NCI-H510A treated with DMSO at 0.1 percent for 48 hours (cell line): ENCODE measurements around the gene SERAC1.
A peak's percentile ranks its signal among the peaks of the same experiment; 100 is the strongest.

Experiments used
- DNase-seq: peaks from one replicate; lab custom pipeline; 2025; lab: John Stamatoyannopoulos, UW

SERAC1 gene

GRCh38 chr6:158077676-158078075 is 90.4 kb downstream of the SERAC1 start:
- DNase-seq: no peak

DNA sequence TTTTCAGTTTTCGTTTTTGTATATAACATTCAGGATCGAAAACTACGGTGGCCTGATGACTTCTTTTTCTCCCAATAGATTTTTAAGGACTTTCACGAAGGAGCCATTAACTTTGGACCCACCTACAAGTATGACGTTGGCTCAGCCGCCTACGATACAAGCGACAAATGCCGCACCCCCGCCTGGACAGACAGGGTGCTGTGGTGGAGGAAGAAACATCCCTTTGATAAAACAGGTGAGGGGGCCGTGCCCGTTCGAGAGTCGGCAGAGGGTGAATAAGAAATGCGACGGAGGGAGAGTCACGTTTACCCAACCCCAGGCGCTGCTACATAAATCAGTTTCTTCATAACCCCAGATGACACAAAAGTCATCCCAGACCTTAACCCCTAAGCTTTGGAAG is 91.5 kb downstream of the SERAC1 start:
- DNase-seq: no peak

GRCh38 chr6:158073776-158074175 is 94.3 kb downstream of the SERAC1 start:
- DNase-seq: no peak

GRCh38 chr6:158072083-158072721 is 95.9 kb downstream of the SERAC1 start:
- DNase-seq: peak; percentile 53

GRCh38 chr6:158071121-158072082 is 96.7 kb downstream of the SERAC1 start:
- no peak for DNase-seq

GRCh38 chr6:158070513-158070912 is 97.5 kb downstream of the SERAC1 start:
- no peak for DNase-seq

GRCh38 chr6:158069800-158070195 is 98.3 kb downstream of the SERAC1 start:
- DNase-seq: no peak

DNA sequence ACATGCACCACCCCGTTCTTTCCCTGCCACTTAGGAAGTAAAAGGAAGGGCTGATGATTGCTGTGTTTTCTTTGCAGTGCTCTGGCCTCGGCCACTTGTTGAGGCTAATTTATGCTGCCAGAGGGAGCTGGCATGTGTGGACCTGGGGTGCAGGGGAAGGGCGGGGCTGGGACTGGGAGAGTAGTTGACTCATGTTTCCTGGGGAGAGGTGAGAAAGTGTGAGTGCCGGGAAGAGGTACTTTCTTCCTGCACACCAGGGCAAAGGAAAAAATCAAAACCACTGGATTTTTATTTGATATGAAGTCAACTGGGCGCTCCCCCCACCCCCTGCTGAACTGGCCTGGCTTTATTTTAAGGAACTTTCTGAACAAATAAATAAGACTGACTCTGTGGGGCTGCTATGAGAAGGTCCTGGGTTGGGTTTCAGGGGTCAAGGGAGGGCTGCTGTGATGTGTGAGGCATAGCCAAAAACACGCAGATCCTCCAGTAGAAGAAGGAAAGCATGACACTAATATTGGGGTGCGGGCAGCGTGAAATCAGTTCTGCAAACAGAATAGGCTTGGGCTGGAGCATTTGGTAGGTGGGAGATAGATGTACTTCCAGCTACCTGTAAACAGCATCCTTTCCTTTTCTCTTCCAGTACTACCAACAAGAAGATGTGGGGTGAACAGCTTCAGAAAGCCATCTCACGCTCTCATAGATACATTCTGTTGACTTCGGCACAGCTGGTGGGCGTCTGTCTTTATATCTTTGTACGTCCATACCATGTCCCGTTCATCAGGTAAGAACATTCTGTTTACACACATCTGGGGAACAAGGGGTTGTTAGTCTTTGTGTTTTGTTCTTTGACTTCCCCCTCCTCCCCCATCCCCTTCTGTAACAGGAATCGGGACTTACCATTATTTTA is 98.9 kb downstream of the SERAC1 start:
- peak; percentile 50 for DNase-seq

GRCh38 chr6:158068156-158068892 is 99.7 kb downstream of the SERAC1 start:
- DNase-seq: no peak

DNA sequence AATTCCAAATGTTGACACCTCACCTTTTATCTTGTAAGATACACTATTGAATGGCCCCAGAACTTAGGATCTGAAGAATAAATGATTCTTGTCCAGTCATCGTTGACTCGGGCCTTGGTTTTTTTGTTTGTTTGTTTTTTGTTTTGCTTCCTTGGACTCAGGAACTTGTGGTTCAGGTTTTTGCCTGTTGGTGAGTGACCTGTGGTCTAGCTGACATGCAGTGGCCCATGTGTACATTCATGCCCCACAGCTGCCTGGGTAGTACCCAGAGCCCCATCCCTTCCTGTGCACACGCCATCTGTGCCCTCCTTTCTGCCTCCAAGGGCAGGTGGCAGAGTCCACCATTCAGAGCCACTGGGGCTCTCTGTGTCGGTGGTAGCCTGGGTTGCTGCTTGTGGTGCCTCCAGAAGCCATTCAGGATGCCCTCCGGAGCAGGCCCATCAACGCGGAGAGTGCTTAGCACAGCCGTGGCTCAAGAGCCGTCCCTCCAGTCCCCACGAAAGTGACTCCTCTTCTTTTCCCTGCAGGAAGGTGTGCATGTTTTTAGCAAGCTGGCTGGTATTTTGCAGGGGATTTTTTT is 100.5 kb downstream of the SERAC1 start:
- no peak for DNase-seq

DNA sequence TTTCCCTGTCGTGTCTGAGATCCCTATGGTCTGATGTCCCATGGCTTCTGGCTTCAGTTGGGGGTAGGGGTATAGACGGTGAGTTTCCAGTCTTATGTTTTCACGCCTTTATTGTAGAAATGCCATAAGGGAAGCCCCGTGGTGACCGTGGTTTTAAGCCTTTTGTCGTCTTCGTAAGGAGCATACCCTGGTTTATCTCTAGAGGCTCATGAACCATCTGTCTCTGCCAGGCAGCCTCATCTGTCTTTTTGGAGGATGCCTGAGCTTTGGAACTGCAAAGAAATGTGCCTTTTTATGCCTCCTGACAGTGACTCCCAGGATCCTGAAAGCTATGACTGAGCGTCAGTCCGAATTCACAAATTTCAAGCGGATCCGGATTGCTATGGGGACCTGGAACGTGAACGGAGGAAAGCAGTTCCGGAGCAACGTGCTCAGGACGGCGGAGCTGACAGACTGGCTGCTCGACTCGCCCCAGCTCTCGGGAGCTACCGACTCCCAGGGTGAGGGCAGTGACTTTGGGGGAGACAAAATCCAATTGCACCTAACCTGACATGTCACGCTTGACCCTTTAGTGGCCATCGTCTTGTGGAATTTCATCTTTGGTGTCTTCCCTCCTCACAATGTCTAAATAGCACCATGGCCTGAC is 101.8 kb downstream of the SERAC1 start:
- no peak for DNase-seq

GRCh38 chr6:158064725-158065251 is 103.3 kb downstream of the SERAC1 start:
- DNase-seq: no peak

DNA sequence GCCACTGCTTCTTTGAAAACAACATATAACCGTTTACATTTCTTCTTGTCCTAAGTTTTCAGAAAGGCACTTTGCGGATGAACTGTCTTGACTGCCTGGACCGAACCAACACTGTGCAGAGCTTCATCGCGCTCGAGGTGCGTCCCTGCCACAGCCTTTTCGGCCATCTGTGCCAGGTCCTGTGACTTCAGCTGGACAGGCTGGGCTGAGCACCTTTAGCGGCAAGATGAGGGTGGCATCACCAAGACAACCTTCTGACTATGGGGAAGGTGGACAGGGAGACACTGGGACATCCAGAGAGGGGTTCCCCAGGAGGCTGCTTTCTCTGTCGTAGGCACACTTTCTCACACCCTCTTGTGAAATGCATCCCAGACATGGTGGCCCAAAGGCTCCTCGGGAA is 104.3 kb downstream of the SERAC1 start:
- DNase-seq: no peak

- DNase-seq: no peak
Observed at GRCh38 chr6:158061709-158062461, 106.2 kb downstream of the SERAC1 start.

DNA sequence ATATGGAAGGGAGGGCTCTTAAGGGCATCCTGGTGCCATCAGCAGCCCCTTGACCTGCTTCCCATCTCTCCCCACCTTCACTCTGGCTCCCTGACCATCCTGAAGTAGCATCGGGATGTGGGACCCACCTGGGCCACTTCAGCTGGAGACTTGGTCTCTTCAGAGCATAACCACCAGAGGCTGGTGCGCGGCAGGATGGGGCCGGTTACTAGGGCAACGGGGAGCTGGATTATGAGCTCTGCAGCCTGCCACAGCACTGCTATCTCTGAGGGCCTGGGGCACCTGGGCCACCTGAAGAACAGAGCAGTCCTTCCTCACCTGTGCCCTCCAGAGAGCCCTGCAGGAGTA is 106.7 kb downstream of the SERAC1 start:
- DNase-seq: no peak

DNA sequence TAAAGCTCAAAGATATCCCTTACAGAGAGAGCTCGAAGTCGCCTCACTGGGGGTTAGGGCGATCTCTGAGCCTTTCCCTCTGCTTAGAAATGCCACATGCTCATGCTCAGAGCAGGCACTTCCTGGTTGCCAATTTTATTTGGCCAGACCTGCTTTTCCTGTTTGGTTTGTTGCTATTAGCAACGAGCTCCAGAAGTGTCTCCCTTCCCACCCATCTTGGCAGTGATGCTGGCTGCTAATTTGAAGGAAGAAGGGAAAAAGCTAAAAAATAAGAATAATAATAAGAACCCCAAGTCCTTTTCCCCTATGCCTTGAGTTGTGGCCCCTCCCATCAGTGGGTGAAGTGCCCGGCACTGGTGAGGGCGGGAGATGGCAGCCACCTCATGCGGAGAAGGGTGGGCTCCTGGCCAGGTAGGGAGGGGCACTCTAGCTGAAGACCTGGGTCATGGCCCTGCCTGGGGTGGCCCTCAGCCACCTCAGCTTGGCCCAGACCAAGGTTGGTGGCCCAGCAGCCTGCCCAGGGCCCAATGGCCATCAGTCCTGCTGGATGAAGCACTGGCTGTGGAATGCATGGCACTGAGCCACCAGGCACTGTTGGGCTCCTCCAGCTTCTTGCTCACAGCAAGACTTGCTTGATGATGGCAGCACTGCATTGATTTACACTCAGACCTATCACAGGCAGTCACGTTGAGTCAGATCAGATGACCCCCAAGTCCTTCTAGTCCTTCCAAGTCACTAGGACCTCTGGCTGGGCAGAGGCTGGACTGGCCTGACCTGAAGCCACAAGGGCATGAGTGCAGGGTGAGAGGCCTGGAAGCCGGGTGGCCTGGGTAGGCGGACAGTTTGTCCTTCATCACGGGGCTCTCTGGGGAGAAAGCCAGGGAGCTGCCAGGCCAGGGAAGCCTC is 107.4 kb downstream of the SERAC1 start:
- peak; percentile 45 for DNase-seq
